HG03469 (cell line): ENCODE measurements around the gene TAGLN2.

Experiments used
- ATAC-seq: cut with Tn5 transposase; IDR thresholded peaks from one replicate; pipeline ENCODE4 v1.9.1; 2021; ENCODE audit warnings: mild to moderate bottlenecking, moderate library complexity, moderate number of reproducible peaks; ENCODE audit not compliant: unreplicated experiment

The TAGLN2 gene

GRCh38 chr1:159924791-159925718, at the start of gene TAGLN2:
Gene TAGLN2, minus strand, starts transcription at chr1:159925507. Its CDS starts 4,998 bp downstream, at chr1:159920509.
- ATAC-seq = peak; percentile 53

- no peak for ATAC-seq
Measured at GRCh38 chr1:159974350-159974965, 49.2 kb upstream of the TAGLN2 start.

- no peak for ATAC-seq
Measured at GRCh38 chr1:159973350-159973940, 48.1 kb upstream of the TAGLN2 start.

GRCh38 chr1:159972443-159973205, 47.3 kb upstream of the TAGLN2 start:
- no peak for ATAC-seq

GRCh38 chr1:159970932-159971342, 45.6 kb upstream of the TAGLN2 start:
- ATAC-seq = no peak

- ATAC-seq = no peak
Measured at GRCh38 chr1:159968901-159969300, 43.6 kb upstream of the TAGLN2 start.

GRCh38 chr1:159965263-159965662, 40.0 kb upstream of the TAGLN2 start:
- ATAC-seq = no peak

- ATAC-seq = no peak
Measured at GRCh38 chr1:159964144-159964543, 38.8 kb upstream of the TAGLN2 start.

- ATAC-seq = no peak
Measured at GRCh38 chr1:159962176-159962575, 36.9 kb upstream of the TAGLN2 start.

GRCh38 chr1:159961636-159962035, 36.3 kb upstream of the TAGLN2 start:
- no peak for ATAC-seq

GRCh38 chr1:159960721-159961381, 35.5 kb upstream of the TAGLN2 start:
- no peak for ATAC-seq

GRCh38 chr1:159959451-159959850, 34.1 kb upstream of the TAGLN2 start:
- ATAC-seq = no peak

- ATAC-seq = no peak
Measured at GRCh38 chr1:159958719-159959380, 33.5 kb upstream of the TAGLN2 start.

GRCh38 chr1:159957824-159958268, 32.5 kb upstream of the TAGLN2 start:
- ATAC-seq = no peak

- no peak for ATAC-seq
Measured at GRCh38 chr1:159955456-159955855, 30.1 kb upstream of the TAGLN2 start.

- ATAC-seq = no peak
Measured at GRCh38 chr1:159953536-159954515, 28.5 kb upstream of the TAGLN2 start, which contains the start of gene SLAMF9. Gene SLAMF9, minus strand, starts transcription at chr1:159954237. Its CDS starts 100 bp downstream, at chr1:159954137.

GRCh38 chr1:159952932-159953331, 27.6 kb upstream of the TAGLN2 start:
- no peak for ATAC-seq

- ATAC-seq = no peak
Measured at GRCh38 chr1:159951551-159951950, 26.2 kb upstream of the TAGLN2 start.
